D721Med (cell line): ENCODE data around the gene VPS39.

ENCODE experiments used
- DNase-seq: peaks from one replicate; pipeline ENCODE4 v3.0.0; 2011; ENCODE audit warnings: low spot score; ENCODE audit not compliant: insufficient read length
- FAIRE-seq: peaks from 2 replicates; lab custom pipeline; 2011; peaks lifted over from hg19 to GRCh38; lab: Jason Lieb, UNC
- CTCF ChIP-seq: IDR thresholded peaks from 2 replicates; pipeline ENCODE4 v1.5.1; 2012; ENCODE audit warnings: mild to moderate bottlenecking, control low read depth; ENCODE audit not compliant: insufficient read depth; ENCODE audit errors: missing control alignments

VPS39 gene

GRCh38 chr15:42155546-42156242 is 52.4 kb downstream of the VPS39 start:
- DNase-seq (no peak), FAIRE-seq (no peak)
- TF ChIP-seq CTCF, result no peak

- FAIRE-seq, result no peak
- DNase-seq, result no peak
- no peak for TF ChIP-seq CTCF
Measured at GRCh38 chr15:42154956-42155355, 53.1 kb downstream of the VPS39 start.

DNA sequence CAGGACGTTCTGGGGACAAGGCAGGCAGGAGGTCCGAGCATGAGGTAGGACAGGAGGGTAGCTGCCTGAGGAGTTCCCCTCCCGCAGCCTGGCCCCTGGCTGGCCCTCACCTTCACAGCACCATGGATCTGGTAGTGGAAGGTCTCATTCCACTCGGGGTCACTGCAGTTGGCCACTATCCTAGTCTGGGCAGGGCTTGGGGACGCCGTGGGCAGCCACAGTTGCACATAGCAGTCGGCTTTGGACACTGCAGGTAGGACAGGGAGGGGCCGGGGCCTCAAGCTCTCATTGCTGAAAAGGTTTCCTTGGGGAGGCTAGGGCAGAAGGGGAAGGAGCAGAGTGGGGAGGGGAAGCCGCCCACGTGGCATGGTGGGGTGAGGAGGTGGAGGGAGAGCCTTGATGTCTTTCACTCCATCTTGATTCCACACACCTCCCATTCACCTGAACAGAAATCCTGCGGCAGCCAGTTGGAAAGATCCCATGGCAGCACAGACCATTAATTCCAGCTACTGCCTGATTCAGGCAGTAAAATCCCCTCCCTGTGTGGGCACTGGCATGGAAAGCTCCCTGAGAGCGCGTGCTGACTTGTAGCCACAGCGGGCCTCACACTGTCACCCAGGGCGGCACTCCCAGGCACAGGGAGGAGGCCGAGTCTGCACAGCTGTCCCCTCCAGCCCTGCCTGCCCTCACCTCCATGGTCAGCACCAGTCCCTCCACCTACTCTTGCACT is 53.7 kb downstream of the VPS39 start:
- FAIRE-seq (no peak), DNase-seq (no peak)
- no peak for TF ChIP-seq CTCF

DNA sequence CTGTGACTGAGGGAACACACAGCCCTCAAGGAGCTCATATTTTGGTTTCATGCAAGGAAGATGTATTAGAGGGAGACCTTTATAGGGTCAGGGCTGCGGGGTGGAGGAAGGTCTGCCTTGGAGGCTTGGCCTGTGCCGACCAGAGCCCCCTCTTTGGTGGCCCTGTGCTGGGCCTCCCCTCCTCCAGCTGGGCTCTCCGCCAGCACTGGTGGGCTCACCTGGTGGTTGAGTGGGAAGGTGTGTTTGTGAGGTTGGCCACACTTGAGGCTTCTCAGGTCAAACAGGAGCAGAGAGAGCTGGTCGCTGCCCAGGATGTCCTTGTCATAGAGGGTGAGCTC is 54.3 kb downstream of the VPS39 start:
- no peak for FAIRE-seq
- DNase-seq, result no peak
- no peak for TF ChIP-seq CTCF

DNA sequence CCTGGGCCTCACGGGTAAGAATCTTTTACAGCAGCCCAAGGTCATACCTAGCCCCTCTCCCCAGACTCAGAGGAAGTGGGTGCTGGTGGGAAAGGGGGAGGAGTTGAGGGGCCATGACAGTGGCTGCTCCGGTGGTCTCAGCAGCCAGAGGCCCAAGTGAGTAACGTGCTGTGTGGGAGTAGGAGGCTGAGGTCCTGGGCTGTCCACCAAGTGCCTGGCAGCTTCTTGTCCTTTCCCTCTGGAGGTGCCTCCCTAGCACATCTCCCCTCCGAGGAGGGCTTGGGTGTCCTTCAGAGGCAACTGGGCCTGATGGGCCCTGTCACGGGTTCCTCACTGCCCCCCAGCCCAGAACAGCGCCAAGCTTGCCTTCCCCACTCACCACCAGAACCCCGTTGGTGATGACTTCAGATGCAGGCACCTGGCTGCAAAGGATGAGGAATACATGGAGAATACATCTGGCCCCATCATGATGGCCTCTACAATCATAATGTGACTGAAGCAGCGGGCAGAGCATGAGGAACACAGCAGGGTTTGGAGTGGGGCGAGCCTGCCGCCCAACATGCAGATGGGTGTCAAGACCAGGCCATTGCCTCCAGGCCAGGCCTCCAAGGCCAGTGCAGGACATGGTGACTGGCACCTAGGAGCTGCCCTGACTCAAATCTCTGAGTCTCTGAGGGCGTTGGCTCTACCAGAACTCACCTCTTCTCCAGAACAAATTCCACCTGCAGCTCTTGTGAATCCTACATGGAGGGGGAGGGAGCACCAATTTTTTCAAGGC is 55.0 kb downstream of the VPS39 start:
- TF ChIP-seq CTCF, result no peak
- no peak for DNase-seq
- FAIRE-seq, result no peak

DNA sequence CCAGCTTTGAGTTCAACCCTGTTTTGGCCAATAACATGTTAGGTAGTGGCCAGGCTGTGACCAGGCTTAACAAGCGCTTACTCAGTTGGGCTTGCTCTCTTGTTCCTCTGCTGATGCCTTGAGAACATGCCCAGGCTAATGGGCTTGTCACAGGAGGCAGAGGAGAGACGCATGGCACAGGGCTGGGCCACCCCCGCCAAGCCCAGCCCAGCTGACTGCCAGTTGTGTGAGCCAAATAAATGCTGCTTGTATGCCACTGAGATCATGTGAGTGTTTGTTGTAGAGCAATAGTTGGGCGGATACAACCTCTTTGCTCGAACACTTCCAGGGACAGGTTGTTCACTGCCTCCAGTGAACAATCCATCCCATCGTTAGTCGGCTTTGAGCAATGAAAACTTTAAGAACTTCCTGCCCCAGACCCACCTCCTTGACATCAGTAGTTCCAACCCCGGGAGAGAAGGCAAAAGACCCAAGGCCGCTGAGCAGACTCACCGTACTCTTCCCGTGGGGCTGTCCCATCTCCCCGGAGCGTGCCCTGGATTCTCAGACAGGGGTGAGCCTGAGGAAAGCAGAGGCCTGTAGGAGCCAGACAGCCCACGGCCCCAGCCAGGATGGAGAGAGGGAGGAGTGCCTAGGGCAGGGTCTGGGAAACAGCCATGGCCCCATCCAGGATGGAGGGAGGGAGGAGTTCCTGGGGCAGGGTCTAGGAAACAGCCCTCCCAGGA is 55.7 kb downstream of the VPS39 start:
- no peak for TF ChIP-seq CTCF
- no peak for FAIRE-seq
- no peak for DNase-seq
